Fibroblast of pulmonary artery (primary cell): ENCODE results near the gene TBX2.
A peak's percentile ranks its signal among the peaks of the same experiment; 100 is the strongest.

Source experiments
- DNase-seq: peaks from one replicate; pipeline ENCODE4 v3.0.0-alpha.2; 2010; ENCODE audit warnings: low read depth
- H3K4me3 ChIP-seq: replicated peaks from 2 replicates; pipeline ENCODE4 v1.5.1; 2011; ENCODE audit warnings: low read depth, mild to moderate bottlenecking, control low read depth, low read length, moderate library complexity
- TF ChIP-seq, protein P1 (sequence below): IDR thresholded peaks from 2 replicates; pipeline ENCODE4 v1.5.1; 2011; ENCODE audit warnings: mild to moderate bottlenecking, control low read depth, low read length, inconsistent platforms; ENCODE audit errors: missing control alignments

Gene TBX2

DNA sequence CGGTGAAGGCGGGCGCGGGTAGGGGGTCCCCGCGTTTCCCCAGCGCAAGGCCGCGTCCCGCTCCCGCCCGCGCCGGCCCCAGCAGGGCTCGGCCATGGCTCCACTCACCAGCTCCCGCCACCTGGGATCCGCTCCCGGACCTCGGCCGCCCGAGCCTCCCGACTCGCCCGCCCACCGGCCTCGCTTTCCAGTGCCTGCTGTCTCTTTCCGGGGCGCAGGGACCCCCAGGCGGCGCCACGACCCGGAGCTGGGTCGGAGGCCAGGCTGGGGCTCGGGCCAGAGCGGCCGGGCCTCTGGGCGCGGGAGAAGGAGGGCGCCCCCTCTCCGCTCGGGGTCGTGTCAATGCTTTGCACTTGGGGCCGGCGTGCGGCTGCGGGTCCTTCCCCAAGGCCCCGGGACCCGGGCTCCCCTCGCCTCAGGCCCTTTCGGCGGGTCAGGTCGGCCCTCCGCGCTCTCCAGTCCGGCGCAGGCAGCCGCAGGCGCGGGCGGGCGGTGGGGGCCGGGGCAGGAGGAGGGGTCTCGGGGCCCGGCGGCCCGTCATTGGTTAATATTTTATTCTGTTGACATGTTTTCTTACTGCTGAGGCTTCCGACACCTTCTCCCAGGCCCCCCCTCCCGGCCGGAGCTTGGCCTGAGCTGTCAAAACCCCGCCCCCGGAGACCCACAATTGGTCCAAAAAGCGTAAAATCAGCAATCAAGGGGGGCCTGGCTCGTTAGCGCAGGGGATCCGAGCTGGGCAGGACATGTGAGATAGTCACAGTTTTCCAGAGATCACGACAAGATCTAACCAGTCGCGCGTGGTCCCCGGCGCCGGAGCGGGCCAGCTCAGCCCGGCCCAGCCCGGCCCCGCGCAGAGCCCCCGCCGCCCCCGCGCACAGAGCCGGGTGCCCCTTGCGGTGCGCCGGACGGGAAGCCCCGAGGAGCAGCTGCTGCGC, at the start of gene TBX2:
Gene TBX2, plus strand, starts transcription at position 713 of the 935 bp plus-strand sequence. CDS start 334 bp downstream, outside the sequence.
- H3K4me3 ChIP-seq, result peak within 1 kb of the TSS; percentile 63
- TF ChIP-seq, protein P1, sequence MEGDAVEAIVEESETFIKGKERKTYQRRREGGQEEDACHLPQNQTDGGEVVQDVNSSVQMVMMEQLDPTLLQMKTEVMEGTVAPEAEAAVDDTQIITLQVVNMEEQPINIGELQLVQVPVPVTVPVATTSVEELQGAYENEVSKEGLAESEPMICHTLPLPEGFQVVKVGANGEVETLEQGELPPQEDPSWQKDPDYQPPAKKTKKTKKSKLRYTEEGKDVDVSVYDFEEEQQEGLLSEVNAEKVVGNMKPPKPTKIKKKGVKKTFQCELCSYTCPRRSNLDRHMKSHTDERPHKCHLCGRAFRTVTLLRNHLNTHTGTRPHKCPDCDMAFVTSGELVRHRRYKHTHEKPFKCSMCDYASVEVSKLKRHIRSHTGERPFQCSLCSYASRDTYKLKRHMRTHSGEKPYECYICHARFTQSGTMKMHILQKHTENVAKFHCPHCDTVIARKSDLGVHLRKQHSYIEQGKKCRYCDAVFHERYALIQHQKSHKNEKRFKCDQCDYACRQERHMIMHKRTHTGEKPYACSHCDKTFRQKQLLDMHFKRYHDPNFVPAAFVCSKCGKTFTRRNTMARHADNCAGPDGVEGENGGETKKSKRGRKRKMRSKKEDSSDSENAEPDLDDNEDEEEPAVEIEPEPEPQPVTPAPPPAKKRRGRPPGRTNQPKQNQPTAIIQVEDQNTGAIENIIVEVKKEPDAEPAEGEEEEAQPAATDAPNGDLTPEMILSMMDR, result no peak
- peak; percentile 86 for DNase-seq

DNA sequence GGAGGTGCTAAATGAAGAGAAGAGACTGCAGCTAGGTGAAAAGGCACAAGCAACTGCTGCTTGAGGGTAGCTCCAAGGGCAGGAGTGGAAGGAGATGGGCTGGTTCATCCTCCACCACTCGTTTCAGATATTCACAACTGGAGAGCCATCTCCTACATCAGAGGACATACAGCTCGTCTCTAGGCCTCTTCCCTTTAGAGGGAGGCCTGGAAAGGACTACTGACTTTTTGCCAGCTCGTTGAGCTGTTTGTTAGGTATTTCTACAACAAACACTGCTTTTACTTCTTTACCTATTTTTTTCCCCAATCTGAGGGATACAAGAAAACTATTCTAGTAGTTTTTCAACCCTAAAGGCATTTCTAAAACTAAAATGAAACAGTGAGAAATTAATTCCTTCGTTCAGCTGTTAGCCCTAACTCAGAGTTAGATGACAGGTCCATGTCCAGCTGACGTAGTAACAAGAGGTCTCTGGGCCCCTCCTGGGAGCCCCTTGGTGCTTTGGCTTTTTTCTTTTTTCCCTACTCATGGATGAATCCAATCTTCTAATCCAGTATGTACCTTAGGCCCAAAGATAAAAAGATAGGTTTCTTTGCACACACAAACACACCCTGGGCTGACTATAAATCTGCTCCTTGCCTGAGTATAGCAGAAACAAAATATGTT, 47.8 kb upstream of the TBX2 start:
- DNase-seq, result no peak
- H3K4me3 ChIP-seq, result no peak overlapping the region
- TF ChIP-seq, protein P1, result no peak

DNA sequence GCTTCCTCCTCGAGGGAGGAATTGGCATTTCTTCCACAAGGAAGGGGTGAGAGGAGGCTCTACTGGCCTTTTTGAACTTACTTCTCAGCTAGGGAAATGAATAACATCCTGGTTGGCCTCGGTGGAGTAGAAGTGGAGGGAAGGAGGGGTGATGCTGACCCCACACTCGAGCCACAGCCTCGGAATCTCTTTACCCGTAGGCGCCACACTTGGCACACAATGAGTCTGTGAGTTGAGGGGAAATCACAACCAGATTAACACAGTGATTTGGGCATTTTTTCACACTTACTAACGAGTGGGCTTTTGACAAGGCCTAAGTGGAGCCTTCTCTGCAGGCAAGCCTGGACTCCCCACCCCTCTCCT, 47.3 kb upstream of the TBX2 start:
- peak; percentile 30 for DNase-seq
- no peak overlapping the region for H3K4me3 ChIP-seq
- TF ChIP-seq, protein P1, result no peak

DNA sequence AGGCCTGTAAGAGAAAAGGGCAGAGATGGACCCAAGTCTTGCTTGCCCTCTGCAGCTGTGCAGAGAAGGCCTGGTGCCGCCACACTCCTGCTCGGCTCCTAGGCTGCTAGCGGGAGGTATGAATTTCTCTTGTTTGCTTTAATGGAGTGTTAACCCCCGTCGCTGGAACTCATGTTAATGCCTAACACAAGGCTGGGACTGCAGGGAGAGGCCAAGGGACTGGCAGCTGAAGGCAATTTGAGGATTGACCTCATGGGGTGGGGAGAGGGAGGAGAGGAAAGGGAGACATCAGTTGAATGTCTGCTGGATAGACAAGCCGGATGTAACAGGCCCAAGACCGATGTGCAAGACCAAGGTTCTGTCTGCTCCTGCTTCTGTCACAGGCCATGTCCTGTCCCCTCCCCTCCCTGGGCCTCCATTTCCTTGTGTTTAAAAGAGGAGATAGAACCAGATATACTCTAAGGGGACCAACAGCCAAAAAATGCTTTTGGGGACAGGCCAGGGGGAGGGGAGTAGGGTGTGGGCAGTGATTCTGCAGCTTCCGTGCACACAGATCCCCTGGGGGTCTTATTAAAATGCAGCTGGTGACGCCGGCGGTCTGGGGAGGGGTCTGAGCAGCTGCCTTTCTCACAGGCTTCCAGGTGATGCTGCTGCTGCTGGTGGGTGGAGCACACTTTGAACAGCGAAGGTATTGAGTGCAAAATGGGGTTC, 46.7 kb upstream of the TBX2 start:
- no peak for DNase-seq
- no peak overlapping the region for H3K4me3 ChIP-seq
- TF ChIP-seq, protein P1, result no peak

DNA sequence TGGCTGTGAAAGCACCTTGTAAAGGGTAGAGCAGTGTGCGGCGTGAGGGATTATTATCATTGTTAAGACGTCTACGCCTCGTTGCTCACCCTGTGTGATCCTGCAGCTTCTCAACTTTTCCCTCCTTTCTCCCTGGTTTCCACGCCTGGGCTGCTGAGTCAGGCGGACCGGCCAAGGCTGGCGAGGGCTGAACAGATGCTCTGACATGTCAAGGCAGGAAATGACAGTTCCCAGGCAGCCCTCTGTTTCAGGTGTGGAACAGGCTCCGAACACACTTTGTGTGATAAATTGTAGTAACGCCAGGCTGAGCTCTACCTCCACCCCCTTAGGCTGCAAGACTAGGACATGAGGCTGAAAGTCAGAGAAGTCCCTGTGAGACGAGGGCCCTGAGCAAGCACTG, 46.0 kb upstream of the TBX2 start:
- H3K4me3 ChIP-seq, result no peak overlapping the region
- DNase-seq, result no peak

More for the DNA sequence above, 46.0 kb upstream of the TBX2 start:
- TF ChIP-seq, protein P1, result no peak
